ENCODE measurements around the gene SMIM10L2A. TPM values are rescaled to one million over a fixed set of nuclear protein-coding genes. Genes with fewer than 3 reads are reported as not detected.

SMIM10L2A gene
- total RNA-seq, 5 donors from 2014 or later (not counting 1 experiment from before 2014, with no cell fraction given), result 1.4 to 3.3 (median 2.6) TPM

GRCh38 chrX:135425026-135425965 lies 3.6 kb downstream of the SMIM10L2A start:
- Mint-ChIP-seq H3K27me3 (peaks cover 0 to 25% of the 10 kb centered on the region in 2 donors), H3K4me1 (peaks cover 3 to 13% (median 8%) of the 10 kb centered on the region in 3 donors), H3K36me3 (no peaks in the 10 kb centered on the region), H3K27ac (no peak overlapping the region), H3K4me3 (no peak overlapping the region), H3K9me3 (no peaks in the 10 kb centered on the region)
- ATAC-seq (replicated peaks in 1 of 4) (no peak), DNase-seq (no peak)
- Histone ChIP-seq H3K9me3 (no peaks in the 10 kb centered on the region), H3K27ac (ENCODE audit: low read length) (no peak overlapping the region), H3K36me3 (ENCODE audit: control insufficient read depth in 2 of 2, extremely low read depth in 1 of 2, insufficient read depth in 1 of 2, low read length in 1 of 2) (no peaks in the 10 kb centered on the region), H3K27me3 (replicated peaks in 1 of 2; ENCODE audit: control insufficient read depth in 2 of 2, extremely low read depth in 1 of 2, insufficient read depth in 2 of 2, low read length in 1 of 2) (no peaks in the 10 kb centered on the region), H3K4me1 (ENCODE audit: control insufficient read depth in 1 of 2, extremely low read depth in 1 of 2, insufficient read depth in 2 of 2, low read length in 2 of 2) (peaks cover 0 to 14% of the 10 kb centered on the region in 2 experiments), H3K4me3 (ENCODE audit: control insufficient read depth in 1 of 2, extremely low read depth in 1 of 2, low read length in 1 of 2) (no peak overlapping the region)
- ChIA-PET CTCF (no interaction called here), POLR2A (no interaction called here)
- 60% methylated on average over 1 of the region's 16 CpGs for whole genome bisulfite sequencing (ENCODE audit: insufficient coverage)

- Histone ChIP-seq H3K4me1 (ENCODE audit: control insufficient read depth in 1 of 2, extremely low read depth in 1 of 2, insufficient read depth in 2 of 2, low read length in 2 of 2) (no peaks in the 10 kb centered on the region), H3K27me3 (replicated peaks in 1 of 2; ENCODE audit: control insufficient read depth in 2 of 2, extremely low read depth in 1 of 2, insufficient read depth in 2 of 2, low read length in 1 of 2) (no peaks in the 10 kb centered on the region), H3K4me3 (ENCODE audit: control insufficient read depth in 1 of 2, extremely low read depth in 1 of 2, low read length in 1 of 2) (no peak overlapping the region), H3K27ac (ENCODE audit: low read length) (no peak overlapping the region), H3K9me3 (peaks cover 2% of the 10 kb centered on the region), H3K36me3 (ENCODE audit: control insufficient read depth in 2 of 2, extremely low read depth in 1 of 2, insufficient read depth in 1 of 2, low read length in 1 of 2) (no peaks in the 10 kb centered on the region)
- DNase-seq (no peak), ATAC-seq (replicated peaks in 1 of 4) (no peak)
- WGBS (ENCODE audit: insufficient coverage), result no CpG with 5 or more reads among the region's 1 CpG
- Mint-ChIP-seq H3K9me3 (peaks cover 7 to 9% (median 8%) of the 10 kb centered on the region in 3 donors), H3K36me3 (no peaks in the 10 kb centered on the region), H3K27ac (no peak overlapping the region), H3K4me3 (no peak overlapping the region), H3K27me3 (peaks cover 0 to 27% of the 10 kb centered on the region in 2 donors), H3K4me1 (no peaks in the 10 kb centered on the region)
- CTCF ChIA-PET, result no interaction called here
- POLR2A ChIA-PET, result no interaction called here
These were observed 7.7 kb downstream of the SMIM10L2A start for GRCh38 chrX:135429429-135429828.

- POLR2A ChIA-PET, result no interaction called here
- ATAC-seq (replicated peaks in 1 of 4), result no peak
These were observed 10.1 kb downstream of the SMIM10L2A start for GRCh38 chrX:135431886-135432285.

GRCh38 chrX:135432453-135432852 lies 10.7 kb downstream of the SMIM10L2A start:
- Mint-ChIP-seq H3K36me3 (no peaks in the 10 kb centered on the region), H3K27ac (no peak overlapping the region)
- CTCF ChIA-PET, result no interaction called here

More at GRCh38 chrX:135431886-135432285, 10.1 kb downstream of the SMIM10L2A start:
- CTCF ChIA-PET, result no interaction called here
- no peaks in the 10 kb centered on the region for H3K27me3 ChIP-seq (replicated peaks in 1 of 2; ENCODE audit: control insufficient read depth in 2 of 2, extremely low read depth in 1 of 2, insufficient read depth in 2 of 2, low read length in 1 of 2)
- peaks cover 2% of the 10 kb centered on the region for H3K9me3 ChIP-seq
- no peaks in the 10 kb centered on the region for H3K4me1 ChIP-seq (ENCODE audit: control insufficient read depth in 1 of 2, extremely low read depth in 1 of 2, insufficient read depth in 2 of 2, low read length in 2 of 2)
- Mint-ChIP-seq H3K27ac (no peak overlapping the region), H3K36me3 (no peaks in the 10 kb centered on the region), H3K4me1 (no peaks in the 10 kb centered on the region), H3K4me3 (no peak overlapping the region), H3K27me3 (peaks cover 2 to 27% of the 10 kb centered on the region in 2 donors), H3K9me3 (peaks cover 7 to 9% (median 8%) of the 10 kb centered on the region in 3 donors)
- no peak for DNase-seq
- no peak overlapping the region for H3K27ac ChIP-seq (ENCODE audit: low read length)
- H3K4me3 ChIP-seq (ENCODE audit: control insufficient read depth in 1 of 2, extremely low read depth in 1 of 2, low read length in 1 of 2), result no peak overlapping the region
- no peaks in the 10 kb centered on the region for H3K36me3 ChIP-seq (ENCODE audit: control insufficient read depth in 2 of 2, extremely low read depth in 1 of 2, insufficient read depth in 1 of 2, low read length in 1 of 2)

GRCh38 chrX:135432881-135433521 lies 11.3 kb downstream of the SMIM10L2A start:
- Histone ChIP-seq H3K4me1 (ENCODE audit: control insufficient read depth in 1 of 2, extremely low read depth in 1 of 2, insufficient read depth in 2 of 2, low read length in 2 of 2) (no peaks in the 10 kb centered on the region), H3K4me3 (ENCODE audit: control insufficient read depth in 1 of 2, extremely low read depth in 1 of 2, low read length in 1 of 2) (no peak overlapping the region), H3K9me3 (peaks cover 2% of the 10 kb centered on the region), H3K27me3 (replicated peaks in 1 of 2; ENCODE audit: control insufficient read depth in 2 of 2, extremely low read depth in 1 of 2, insufficient read depth in 2 of 2, low read length in 1 of 2) (no peaks in the 10 kb centered on the region), H3K36me3 (ENCODE audit: control insufficient read depth in 2 of 2, extremely low read depth in 1 of 2, insufficient read depth in 1 of 2, low read length in 1 of 2) (no peaks in the 10 kb centered on the region), H3K27ac (ENCODE audit: low read length) (no peak overlapping the region)
- POLR2A ChIA-PET, result no interaction called here
- no peak for ATAC-seq (replicated peaks in 1 of 4)
- Mint-ChIP-seq H3K36me3 (no peaks in the 10 kb centered on the region), H3K27ac (no peak overlapping the region), H3K4me3 (no peak overlapping the region), H3K4me1 (no peaks in the 10 kb centered on the region), H3K27me3 (peaks cover 2 to 21% of the 10 kb centered on the region in 2 donors), H3K9me3 (peaks cover 7 to 9% (median 8%) of the 10 kb centered on the region in 3 donors)
- CTCF ChIA-PET, result no interaction called here
- DNase-seq, result no peak
- WGBS (ENCODE audit: insufficient coverage), result 93% methylated on average over 19 of the region's 22 CpGs

More at GRCh38 chrX:135432453-135432852, 10.7 kb downstream of the SMIM10L2A start:
- Histone ChIP-seq H3K9me3 (peaks cover 2% of the 10 kb centered on the region), H3K4me3 (ENCODE audit: control insufficient read depth in 1 of 2, extremely low read depth in 1 of 2, low read length in 1 of 2) (no peak overlapping the region), H3K36me3 (ENCODE audit: control insufficient read depth in 2 of 2, extremely low read depth in 1 of 2, insufficient read depth in 1 of 2, low read length in 1 of 2) (no peaks in the 10 kb centered on the region), H3K27me3 (replicated peaks in 1 of 2; ENCODE audit: control insufficient read depth in 2 of 2, extremely low read depth in 1 of 2, insufficient read depth in 2 of 2, low read length in 1 of 2) (no peaks in the 10 kb centered on the region), H3K4me1 (ENCODE audit: control insufficient read depth in 1 of 2, extremely low read depth in 1 of 2, insufficient read depth in 2 of 2, low read length in 2 of 2) (no peaks in the 10 kb centered on the region), H3K27ac (ENCODE audit: low read length) (no peak overlapping the region)
- 63% methylated on average over 3 of the region's 13 CpGs for WGBS (ENCODE audit: insufficient coverage)
- POLR2A ChIA-PET, result no interaction called here
- no peak for ATAC-seq (replicated peaks in 1 of 4)
- H3K27me3 Mint-ChIP-seq, result peaks cover 2 to 27% of the 10 kb centered on the region in 2 donors
- peaks cover 7 to 9% (median 8%) of the 10 kb centered on the region in 3 donors for H3K9me3 Mint-ChIP-seq
- H3K4me3 Mint-ChIP-seq, result no peak overlapping the region
- no peaks in the 10 kb centered on the region for H3K4me1 Mint-ChIP-seq
- DNase-seq, result no peak

GRCh38 chrX:135433531-135434257 lies 11.9 kb downstream of the SMIM10L2A start:
- H3K4me3 ChIP-seq (ENCODE audit: control insufficient read depth in 1 of 2, extremely low read depth in 1 of 2, low read length in 1 of 2), result no peak overlapping the region
- ChIA-PET POLR2A (no interaction called here), CTCF (no interaction called here)
- Mint-ChIP-seq H3K27ac (no peak overlapping the region), H3K36me3 (no peaks in the 10 kb centered on the region), H3K27me3 (peaks cover 2 to 17% of the 10 kb centered on the region in 2 donors), H3K4me3 (no peak overlapping the region), H3K4me1 (no peaks in the 10 kb centered on the region), H3K9me3 (peaks cover 7 to 9% (median 8%) of the 10 kb centered on the region in 3 donors)
- DNase-seq (no peak), ATAC-seq (replicated peaks in 1 of 4) (no peak)
- no peaks in the 10 kb centered on the region for H3K4me1 ChIP-seq (ENCODE audit: control insufficient read depth in 1 of 2, extremely low read depth in 1 of 2, insufficient read depth in 2 of 2, low read length in 2 of 2)
- peaks cover 2% of the 10 kb centered on the region for H3K9me3 ChIP-seq
- no peaks in the 10 kb centered on the region for H3K36me3 ChIP-seq (ENCODE audit: control insufficient read depth in 2 of 2, extremely low read depth in 1 of 2, insufficient read depth in 1 of 2, low read length in 1 of 2)
- no peak overlapping the region for H3K27ac ChIP-seq (ENCODE audit: low read length)
- no peaks in the 10 kb centered on the region for H3K27me3 ChIP-seq (replicated peaks in 1 of 2; ENCODE audit: control insufficient read depth in 2 of 2, extremely low read depth in 1 of 2, insufficient read depth in 2 of 2, low read length in 1 of 2)
- WGBS (ENCODE audit: insufficient coverage), result 95% methylated on average over 35 of the region's 37 CpGs
